Measurements from ENCODE around the gene ENTHD1. TPM values are rescaled to one million over a fixed set of nuclear protein-coding genes. Genes with fewer than 3 reads are reported as not detected.
"Not testable (repeated sequence)": the region's sequence is repeated elsewhere in the genome, so short reads cannot be mapped to it uniquely, and the experiment has no call there.

Gene ENTHD1
- total and polyA plus RNA-seq, 2 experiments from 2014 or later: not detected

DNA sequence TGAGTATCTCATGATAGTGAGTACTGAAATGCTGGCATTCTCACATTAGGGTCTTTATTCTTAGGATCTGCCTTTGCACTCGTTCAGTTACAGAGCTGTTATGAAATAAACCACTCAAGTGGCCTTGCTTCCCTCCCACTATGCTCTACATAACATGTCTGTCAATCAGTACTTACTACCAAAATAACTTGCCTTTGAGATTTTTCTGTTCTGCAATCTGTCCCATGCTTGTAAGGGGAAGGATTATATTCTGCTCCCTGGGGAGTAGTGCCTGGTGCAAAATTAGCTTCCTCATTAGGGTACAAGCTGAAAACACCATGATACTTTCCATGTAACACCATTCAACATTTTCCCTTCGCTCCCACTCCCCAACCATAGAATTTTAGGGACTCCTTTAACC is 5.4 kb upstream of the ENTHD1 start:
- Histone ChIP-seq H3K36me3 (no peaks in the 10 kb centered on the region), H3K9me3 (ENCODE audit: low read depth) (no peaks in the 10 kb centered on the region), H3K27me3 (no peaks in the 10 kb centered on the region), H3K4me1 (ENCODE audit: low read depth) (peaks cover 14% of the 10 kb centered on the region), H3K27ac (no peak overlapping the region), H3K4me3 (no peak overlapping the region)
- DNase-seq (ENCODE audit: low read depth in 1 of 2, low spot score in 1 of 2): peak in 1 of 2 donors; percentile 26
- TF ChIP-seq, protein P1, sequence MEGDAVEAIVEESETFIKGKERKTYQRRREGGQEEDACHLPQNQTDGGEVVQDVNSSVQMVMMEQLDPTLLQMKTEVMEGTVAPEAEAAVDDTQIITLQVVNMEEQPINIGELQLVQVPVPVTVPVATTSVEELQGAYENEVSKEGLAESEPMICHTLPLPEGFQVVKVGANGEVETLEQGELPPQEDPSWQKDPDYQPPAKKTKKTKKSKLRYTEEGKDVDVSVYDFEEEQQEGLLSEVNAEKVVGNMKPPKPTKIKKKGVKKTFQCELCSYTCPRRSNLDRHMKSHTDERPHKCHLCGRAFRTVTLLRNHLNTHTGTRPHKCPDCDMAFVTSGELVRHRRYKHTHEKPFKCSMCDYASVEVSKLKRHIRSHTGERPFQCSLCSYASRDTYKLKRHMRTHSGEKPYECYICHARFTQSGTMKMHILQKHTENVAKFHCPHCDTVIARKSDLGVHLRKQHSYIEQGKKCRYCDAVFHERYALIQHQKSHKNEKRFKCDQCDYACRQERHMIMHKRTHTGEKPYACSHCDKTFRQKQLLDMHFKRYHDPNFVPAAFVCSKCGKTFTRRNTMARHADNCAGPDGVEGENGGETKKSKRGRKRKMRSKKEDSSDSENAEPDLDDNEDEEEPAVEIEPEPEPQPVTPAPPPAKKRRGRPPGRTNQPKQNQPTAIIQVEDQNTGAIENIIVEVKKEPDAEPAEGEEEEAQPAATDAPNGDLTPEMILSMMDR (IDR thresholded peaks at IDR 0.05; ENCODE audit: low read depth, low read length): no peak

DNA sequence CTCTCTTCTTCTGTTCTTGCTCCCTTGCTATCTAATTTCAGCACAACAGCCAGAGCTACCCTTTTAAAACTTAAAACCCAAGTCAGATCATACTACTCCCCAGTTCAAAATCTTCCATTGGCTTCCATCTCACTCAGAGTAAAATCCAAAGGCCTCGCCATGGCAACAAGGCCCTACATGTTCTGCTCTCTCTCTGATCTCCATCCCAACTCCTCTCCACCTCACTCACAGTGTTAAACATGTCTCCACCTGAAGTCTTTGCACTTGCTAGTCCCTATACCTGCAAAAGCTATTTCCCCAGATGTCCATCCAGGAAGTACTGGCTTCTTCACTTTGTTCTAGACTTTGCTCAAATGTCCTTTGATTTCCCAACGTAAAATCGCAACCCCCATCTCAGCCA is 4.3 kb upstream of the ENTHD1 start:
- Histone ChIP-seq H3K4me1 (ENCODE audit: low read depth) (peaks cover 14% of the 10 kb centered on the region), H3K27ac (no peak overlapping the region), H3K36me3 (no peaks in the 10 kb centered on the region), H3K9me3 (ENCODE audit: low read depth) (no peaks in the 10 kb centered on the region), H3K4me3 (no peak overlapping the region), H3K27me3 (no peaks in the 10 kb centered on the region)
- DNase-seq (ENCODE audit: low read depth in 1 of 2, low spot score in 1 of 2): no peak
- TF ChIP-seq, protein P1 (IDR thresholded peaks at IDR 0.05; ENCODE audit: low read depth, low read length): no peak

DNA sequence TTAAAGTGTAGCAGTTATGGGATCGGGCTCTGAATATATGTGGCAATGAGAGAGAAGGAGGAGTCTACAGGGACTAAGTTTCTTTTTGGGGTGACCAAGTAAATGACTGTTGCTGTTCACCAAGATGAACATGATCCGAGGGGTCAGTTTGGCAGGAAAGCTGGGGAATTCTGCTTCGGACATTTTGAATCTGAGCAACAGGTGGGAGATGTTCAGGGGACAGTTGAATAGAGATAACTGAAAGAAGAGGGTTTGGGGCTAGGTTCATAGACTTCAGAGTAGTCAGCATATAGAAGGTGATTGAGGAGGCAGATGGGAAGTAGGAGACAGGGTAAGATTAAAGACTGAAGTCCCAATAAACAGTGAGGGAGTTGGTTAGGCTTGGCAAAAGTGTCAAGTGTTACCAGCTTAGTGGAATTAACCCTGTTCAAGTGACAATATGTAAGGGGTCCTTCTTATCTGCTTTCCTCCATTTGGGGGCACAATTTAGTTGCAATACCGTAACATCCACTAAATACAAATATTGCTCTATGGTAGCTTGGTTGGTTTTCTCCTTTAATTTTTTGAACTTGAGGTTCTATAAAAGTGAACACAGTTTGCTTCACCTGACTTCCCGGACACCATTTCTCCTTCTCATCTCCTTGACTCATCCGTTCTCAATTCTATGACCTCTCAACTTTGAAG is 2.9 kb upstream of the ENTHD1 start:
- Histone ChIP-seq H3K36me3 (no peaks in the 10 kb centered on the region), H3K27me3 (no peaks in the 10 kb centered on the region)
- no peak for DNase-seq (ENCODE audit: low read depth in 1 of 2, low spot score in 1 of 2)

DNA sequence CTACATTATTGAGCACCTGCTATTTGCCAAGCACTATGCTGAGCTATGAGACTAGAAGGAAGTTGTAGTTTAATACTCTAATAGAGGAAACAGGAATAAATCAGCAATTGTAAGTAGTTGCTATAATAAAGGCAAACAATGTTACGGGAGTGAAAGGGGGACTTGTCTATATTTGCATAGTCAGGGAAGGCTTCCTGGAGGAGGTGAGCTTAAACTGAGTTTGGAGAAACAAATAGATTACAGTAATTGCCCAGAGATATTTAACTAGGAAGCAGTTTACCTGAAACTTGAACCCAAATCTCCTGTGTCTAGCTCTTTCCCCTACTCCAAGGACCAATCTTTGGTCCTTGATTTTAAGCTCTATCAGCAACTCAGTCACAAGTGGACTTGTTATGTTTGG is 2.1 kb upstream of the ENTHD1 start:
- no peaks in the 10 kb centered on the region for H3K27me3 ChIP-seq
- H3K36me3 ChIP-seq: no peaks in the 10 kb centered on the region
- H3K4me1 ChIP-seq (ENCODE audit: low read depth): peaks cover 14% of the 10 kb centered on the region
- H3K4me3 ChIP-seq: no peak overlapping the region
- H3K27ac ChIP-seq: no peak overlapping the region
- TF ChIP-seq, protein P1 (IDR thresholded peaks at IDR 0.05; ENCODE audit: low read depth, low read length): no peak
- H3K9me3 ChIP-seq (ENCODE audit: low read depth): no peaks in the 10 kb centered on the region
- DNase-seq (ENCODE audit: low read depth in 1 of 2, low spot score in 1 of 2): no peak

More for the DNA sequence above, 2.9 kb upstream of the ENTHD1 start:
- Histone ChIP-seq H3K4me3 (no peak overlapping the region), H3K27ac (no peak overlapping the region), H3K4me1 (ENCODE audit: low read depth) (peaks cover 14% of the 10 kb centered on the region), H3K9me3 (ENCODE audit: low read depth) (no peaks in the 10 kb centered on the region)
- TF ChIP-seq, protein P1 (IDR thresholded peaks at IDR 0.05; ENCODE audit: low read depth, low read length): no peak

GRCh38 chr22:39894554-39895092 is 1.1 kb upstream of the ENTHD1 start:
- no peaks in the 10 kb centered on the region for H3K9me3 ChIP-seq (ENCODE audit: low read depth)
- H3K27me3 ChIP-seq: no peaks in the 10 kb centered on the region
- H3K27ac ChIP-seq: no peak overlapping the region
- DNase-seq (ENCODE audit: low read depth in 1 of 2, low spot score in 1 of 2): no peak
- H3K4me1 ChIP-seq (ENCODE audit: low read depth): peaks cover 14% of the 10 kb centered on the region
- H3K36me3 ChIP-seq: no peaks in the 10 kb centered on the region
- no peak overlapping the region for H3K4me3 ChIP-seq
- TF ChIP-seq, protein P1 (IDR thresholded peaks at IDR 0.05; ENCODE audit: low read depth, low read length): no peak

DNA sequence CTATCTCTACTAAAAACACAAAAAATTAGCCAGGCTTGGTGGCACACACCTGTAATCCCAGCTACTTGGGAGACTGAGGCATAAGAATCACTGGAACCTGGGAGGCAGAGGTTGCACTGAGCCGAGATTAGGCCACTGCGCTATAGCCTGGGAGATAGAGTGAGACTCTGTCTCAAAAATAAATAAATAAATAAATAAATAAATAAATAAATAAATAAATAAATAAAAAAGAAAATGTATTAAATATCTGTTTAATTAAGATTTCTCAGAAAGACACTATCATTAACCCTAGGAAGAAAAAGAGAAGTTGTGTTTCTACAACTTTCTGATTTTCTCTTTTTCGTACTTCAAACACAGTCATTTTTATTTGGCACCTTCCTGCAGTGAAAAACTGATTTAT is 3.6 kb downstream of the ENTHD1 start:
- H3K36me3 ChIP-seq; H3K4me3 ChIP-seq; H3K27me3 ChIP-seq; DNase-seq (ENCODE audit: low read depth in 1 of 2, low spot score in 1 of 2); H3K9me3 ChIP-seq (ENCODE audit: low read depth); H3K4me1 ChIP-seq (ENCODE audit: low read depth); H3K27ac ChIP-seq: not testable (repeated sequence)

All from cardiac muscle cell (in vitro differentiated cells and primary cell).